Right kidney (tissue), 1 donor: ENCODE data around the gene ZNF784.
"Not testable (repeated sequence)": the region's sequence is repeated elsewhere in the genome, so short reads cannot be mapped to it uniquely, and the experiment has no call there.

ENCODE experiments used
- DNase-seq: peaks from one replicate; pipeline ENCODE4 v3.0.0-alpha.2; 2016

ZNF784 gene

GRCh38 chr19:55602104-55603001 is 22.0 kb downstream of the ZNF784 start:
- DNase-seq, result no peak

DNA sequence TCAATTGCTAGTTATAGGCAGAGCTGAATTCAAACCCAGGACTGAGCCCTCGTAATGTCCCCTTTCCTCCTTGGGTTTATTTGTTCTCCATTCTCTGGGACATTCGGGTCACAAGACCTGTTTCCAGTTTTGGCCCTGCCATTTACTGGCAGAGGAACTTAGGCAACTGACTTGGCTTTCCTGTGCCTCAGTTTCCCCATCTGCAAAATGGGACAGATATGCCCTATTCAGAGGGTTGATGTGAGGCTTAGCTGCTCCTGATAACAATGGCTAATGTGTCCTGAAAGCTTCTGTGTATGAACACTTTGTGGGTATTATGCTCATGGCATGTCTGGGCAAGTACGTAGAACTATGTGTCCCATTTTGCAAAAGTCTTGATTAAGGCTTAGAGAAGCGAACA is 23.3 kb downstream of the ZNF784 start:
- DNase-seq, result no peak

DNA sequence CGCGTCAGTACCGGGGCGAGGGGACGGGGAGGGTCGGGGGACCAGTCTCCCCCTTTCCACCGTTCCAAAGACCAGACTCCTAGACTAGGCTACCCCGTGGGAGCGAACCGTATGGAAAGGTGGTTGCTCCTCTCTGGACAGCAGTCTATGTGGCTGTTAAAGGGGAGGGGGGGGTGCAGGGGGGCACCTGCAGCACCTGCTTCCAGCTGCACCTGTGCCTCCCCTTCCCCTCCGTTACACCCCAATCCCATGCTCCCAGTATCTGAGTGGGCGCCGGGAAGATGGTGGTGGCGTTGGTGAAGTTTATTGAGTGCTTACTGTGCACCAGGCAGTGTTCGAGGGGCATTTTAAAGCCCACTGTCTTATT is 23.7 kb downstream of the ZNF784 start:
- peak; percentile 64 for DNase-seq

GRCh38 chr19:55599842-55600661 is 24.3 kb downstream of the ZNF784 start, which contains the start of gene ZNF524:
ZNF524 (plus strand) TSS chr19:55600288; CDS start chr19:55602113, 1,825 bp downstream.
- DNase-seq, result peak; percentile 100

GRCh38 chr19:55599468-55599841 is 24.9 kb downstream of the ZNF784 start, which contains the start of gene FIZ1:
FIZ1 (minus strand) TSS chr19:55599517; CDS start chr19:55597865, 1,652 bp downstream.
- no peak for DNase-seq

- peak; percentile 99 for DNase-seq
These were observed 25.5 kb downstream of the ZNF784 start for GRCh38 chr19:55598719-55599467.

GRCh38 chr19:55598034-55598433 is 26.3 kb downstream of the ZNF784 start:
- DNase-seq, result no peak

- no peak for DNase-seq
These were observed 26.9 kb downstream of the ZNF784 start for GRCh38 chr19:55597501-55597921.

DNA sequence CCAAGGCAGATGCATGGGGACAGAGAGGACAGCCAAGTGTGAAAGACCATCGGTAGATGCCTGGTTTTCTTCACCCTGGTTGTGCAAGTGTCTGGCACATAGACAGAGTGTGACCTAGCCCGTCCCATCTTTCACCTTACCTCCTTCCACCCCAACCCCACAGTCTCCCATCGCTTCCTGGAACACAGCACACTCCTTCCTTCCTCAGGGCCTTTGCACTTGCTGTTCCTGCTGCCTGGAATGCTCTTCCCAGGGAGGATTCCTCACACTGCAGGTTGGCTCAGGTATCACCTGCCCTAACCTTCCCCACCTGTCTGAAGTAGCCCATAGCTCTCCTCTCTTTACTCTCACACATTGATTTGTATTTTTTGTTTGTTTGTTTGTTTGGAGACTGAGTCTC is 28.1 kb downstream of the ZNF784 start:
- DNase-seq, result no peak

- no peak for DNase-seq
These were observed 29.3 kb downstream of the ZNF784 start for GRCh38 chr19:55594996-55595545.

GRCh38 chr19:55593096-55593772 is 31.1 kb downstream of the ZNF784 start:
- DNase-seq, result no peak

DNA sequence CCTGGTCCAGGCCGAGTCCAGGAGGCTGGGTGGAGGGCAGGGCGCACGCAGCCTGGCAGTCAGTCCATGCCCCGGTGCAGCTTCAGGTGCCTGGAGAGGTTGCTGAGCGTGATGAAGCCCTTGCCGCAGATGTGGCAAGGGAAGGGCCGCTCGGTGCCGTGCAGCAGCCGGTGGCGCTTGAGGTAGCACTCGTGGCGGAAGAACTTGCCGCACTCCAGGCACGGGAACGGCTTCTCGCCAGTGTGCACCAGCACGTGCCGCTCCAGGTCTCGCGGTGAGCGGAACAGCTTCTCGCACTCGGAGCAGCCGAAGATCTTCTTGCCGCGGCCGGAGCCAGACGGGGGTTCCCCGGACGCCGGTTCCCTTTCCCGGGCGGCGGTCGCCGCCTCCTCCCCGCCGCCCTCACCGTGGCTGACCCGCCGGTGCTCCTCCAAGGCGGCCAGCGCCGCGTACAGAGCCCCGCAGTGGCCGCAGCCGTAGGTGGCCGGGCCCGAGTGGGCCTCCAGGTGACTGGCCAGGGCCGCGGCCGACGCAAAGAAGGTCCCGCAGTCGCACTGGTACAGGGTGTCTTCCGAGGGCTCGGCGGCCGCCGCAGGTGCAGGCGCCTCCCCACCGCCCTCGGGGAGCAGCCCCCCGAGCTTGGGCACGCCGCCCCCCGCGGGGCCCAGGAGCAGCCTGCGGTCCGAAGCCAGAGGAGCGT is 31.8 kb downstream of the ZNF784 start:
- no peak for DNase-seq

GRCh38 chr19:55591555-55591954 is 32.8 kb downstream of the ZNF784 start:
- DNase-seq, result no peak

- DNase-seq, result no peak
These were observed 33.7 kb downstream of the ZNF784 start for GRCh38 chr19:55590617-55591016.

DNA sequence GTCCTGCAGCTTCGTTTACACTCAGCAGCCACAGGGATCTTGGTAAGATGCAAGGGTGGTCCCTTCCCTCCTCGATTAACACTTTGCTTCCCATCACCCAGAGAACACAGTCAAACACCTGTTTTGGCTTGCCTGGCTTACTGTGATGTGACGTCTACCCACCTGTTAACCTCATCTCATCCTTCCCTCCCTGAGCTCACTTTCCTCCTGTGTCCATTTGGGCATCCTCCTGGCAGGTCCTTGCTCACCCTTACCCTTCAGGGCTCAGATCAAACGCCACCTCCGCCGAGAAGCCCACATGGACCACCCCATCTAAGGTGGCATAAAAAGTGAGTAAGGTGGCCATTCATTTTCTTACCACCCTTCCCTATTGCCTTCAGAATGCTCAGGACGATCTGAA is 34.3 kb downstream of the ZNF784 start:
- DNase-seq, result no peak

DNA sequence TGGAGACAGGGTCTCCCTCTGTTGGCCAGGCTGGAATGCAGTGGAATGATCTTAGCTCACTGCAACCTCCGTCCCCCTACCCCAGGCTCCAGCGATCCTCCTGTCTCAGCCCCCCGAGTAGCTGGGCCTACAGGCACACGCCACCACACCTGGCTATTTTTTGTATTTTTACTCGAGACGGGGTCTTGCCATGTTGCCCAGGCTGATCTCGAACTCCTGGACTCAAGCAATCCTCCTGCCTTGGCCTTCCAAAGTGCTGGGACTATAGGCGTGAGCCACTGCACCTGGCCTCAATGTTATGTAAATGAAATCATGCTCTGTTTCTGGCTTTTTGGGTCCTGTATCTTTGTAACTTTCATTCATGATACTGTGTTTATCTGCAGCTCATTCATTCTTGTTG is 35.6 kb downstream of the ZNF784 start:
- DNase-seq, result no peak

DNA sequence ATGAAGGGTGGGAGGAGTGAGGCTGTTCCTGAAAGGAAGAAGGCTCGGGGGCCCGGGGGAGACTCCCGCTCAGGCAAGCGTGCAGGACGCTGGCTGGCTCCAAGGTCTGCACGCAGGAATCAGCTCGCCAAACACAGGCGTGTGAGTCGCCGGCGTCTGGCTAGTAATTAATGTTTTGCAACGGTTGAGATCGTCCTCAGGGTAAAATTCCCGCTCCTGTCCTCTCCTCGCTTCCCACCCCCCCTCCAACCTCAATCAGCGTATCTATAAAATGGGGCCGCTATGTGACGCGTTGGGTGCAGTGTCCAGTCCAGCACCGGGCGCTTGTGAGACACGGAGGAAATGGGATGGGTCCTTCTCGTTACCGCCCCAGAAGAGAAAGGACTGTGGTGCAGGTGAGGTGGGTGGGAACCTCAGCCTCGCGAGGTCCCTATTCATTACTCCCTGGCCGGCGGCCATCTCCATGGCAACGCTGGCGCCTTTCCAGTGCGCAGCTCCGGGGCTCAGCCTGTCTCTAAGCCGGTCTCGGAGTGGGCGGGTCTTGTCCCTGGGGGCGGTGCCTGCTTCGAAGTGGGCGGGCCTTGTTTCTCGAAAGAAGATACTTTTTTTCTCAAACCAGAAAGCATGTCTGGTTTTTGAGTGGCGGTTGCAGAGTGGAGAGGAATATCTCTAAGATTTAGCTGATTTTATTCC is 37.2 kb downstream of the ZNF784 start:
- peak; percentile 88 for DNase-seq

DNA sequence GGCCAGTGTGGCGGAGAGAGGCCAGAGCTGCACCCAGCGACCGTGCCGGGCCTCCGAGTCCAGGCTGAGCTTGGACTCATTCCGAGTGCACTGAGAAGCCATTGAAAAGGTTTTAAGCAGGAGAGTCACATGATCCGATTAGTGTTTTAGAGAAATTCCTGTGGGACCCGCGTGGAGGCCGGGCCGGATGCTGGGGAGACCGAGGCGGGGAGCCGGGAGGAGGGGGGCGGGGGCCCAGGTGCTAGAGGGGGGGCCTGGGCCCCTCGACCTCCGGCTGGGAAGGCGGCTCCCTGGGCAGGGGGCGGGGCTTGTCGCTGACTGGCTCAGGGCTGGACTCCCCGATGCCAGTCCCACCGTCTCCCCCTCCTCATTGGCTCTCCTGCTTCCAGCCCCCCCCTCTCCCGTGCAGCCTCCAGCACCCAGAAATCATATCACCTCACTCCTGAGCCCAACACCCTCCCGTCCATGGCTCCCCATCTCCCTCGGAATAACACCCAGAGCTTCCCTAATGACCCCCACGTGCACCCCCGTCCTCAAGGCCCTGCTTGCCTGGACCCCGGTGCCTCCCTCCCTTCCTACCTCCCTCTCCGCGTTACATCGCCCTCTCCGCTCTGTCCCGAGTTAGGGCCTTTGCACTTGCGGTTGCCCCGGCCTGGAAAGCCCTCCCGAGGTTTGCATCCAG is 38.6 kb downstream of the ZNF784 start:
- DNase-seq, result peak; percentile 79

DNA sequence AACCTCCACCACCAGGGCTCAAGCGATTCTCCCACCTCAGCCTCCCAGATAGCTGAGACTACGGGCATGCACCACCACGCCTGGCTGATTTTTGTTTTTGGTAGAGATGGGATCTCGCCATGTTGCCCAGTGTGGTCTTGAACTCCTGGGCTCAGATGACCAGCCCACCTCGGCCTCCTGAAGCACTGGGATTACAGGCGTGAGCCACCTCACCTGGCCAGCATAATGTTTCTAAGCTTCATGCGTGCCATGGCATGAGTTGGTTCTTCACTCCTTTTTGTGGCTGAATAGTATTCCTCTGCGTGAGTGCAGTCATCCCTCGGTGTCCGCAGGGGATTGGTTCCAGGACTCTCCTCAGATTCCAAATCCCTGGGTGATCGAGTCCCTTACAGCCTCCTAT is 39.5 kb downstream of the ZNF784 start:
- DNase-seq, result no peak

DNA sequence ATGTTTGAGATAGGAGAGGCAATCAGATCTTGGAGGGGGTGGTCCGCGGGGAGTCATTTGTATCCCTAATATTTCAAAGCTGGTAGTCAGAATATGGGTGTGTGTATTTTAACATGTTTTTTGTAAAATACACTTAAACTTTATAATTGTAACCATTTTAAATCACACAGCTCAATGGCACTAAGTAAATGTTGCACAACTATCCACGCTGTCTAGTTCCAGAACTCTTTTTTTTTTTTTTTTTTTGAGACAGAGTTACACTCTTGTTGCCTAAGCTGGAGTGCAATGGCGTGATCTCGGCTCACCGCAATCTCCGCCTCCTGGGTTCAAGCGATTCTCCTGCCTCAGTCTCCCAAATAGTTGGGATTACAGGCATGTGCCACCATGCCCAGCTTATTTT is 40.5 kb downstream of the ZNF784 start:
- not testable (repeated sequence) for DNase-seq
